Hepatocyte (in vitro differentiated cells): ENCODE data around the gene ABCD2. TPM values are rescaled to one million over a fixed set of nuclear protein-coding genes. Genes with fewer than 3 reads are reported as not detected.
"Not testable (repeated sequence)": the region's sequence is repeated elsewhere in the genome, so short reads cannot be mapped to it uniquely, and the experiment has no call there.

Experiments used
- DNase-seq: peaks from one replicate; pipeline ENCODE4 v3.0.0-alpha.2; 2016; ENCODE audit warnings: low spot score
- H2AFZ ChIP-seq: fragments of 200-600 bp; sonication (generic); 2 replicates; pipeline ENCODE4 v1.6.0; 2016; ENCODE audit warnings: antibody characterized with exemption, mild to moderate bottlenecking
- H3K27ac ChIP-seq: fragments of 200-600 bp; sonication (generic); 2 replicates; pipeline ENCODE4 v1.5.1; 2016; ENCODE audit warnings: mild to moderate bottlenecking
- H3K27me3 ChIP-seq: fragments of 200-600 bp; sonication (generic); 2 replicates; pipeline ENCODE4 v1.6.1; 2016
- H3K36me3 ChIP-seq: fragments of 200-600 bp; sonication (generic); replicated peaks from 2 replicates; pipeline ENCODE4 v1.5.1; 2016; ENCODE audit warnings: low read depth; ENCODE audit not compliant: insufficient read depth
- H3K4me1 ChIP-seq: fragments of 200-600 bp; sonication (generic); 2 replicates; pipeline ENCODE4 v1.5.1; 2016; ENCODE audit warnings: mild to moderate bottlenecking, moderate library complexity; ENCODE audit not compliant: insufficient read depth
- H3K4me2 ChIP-seq: fragments of 200-600 bp; sonication (generic); 2 replicates; pipeline ENCODE4 v1.6.0; 2016
- H3K4me3 ChIP-seq: fragments of 200-600 bp; sonication (generic); 2 replicates; pipeline ENCODE4 v1.5.1; 2016; ENCODE audit warnings: mild to moderate bottlenecking
- H3K79me2 ChIP-seq: fragments of 200-600 bp; sonication (generic); 2 replicates; pipeline ENCODE4 v1.6.0; 2017; ENCODE audit warnings: mild to moderate bottlenecking
- H3K9me2 ChIP-seq: fragments of 200-600 bp; sonication (generic); replicated peaks from 2 replicates; pipeline ENCODE4 v1.6.0; 2017; ENCODE audit warnings: mild to moderate bottlenecking; ENCODE audit not compliant: insufficient read depth
- H3K9me3 ChIP-seq: fragments of 200-600 bp; sonication (generic); 2 replicates; pipeline ENCODE4 v1.5.1; 2016; ENCODE audit warnings: low read depth, mild to moderate bottlenecking
- H4K20me1 ChIP-seq: fragments of 200-600 bp; sonication (generic); 2 replicates; pipeline ENCODE4 v1.6.0; 2016; ENCODE audit warnings: mild to moderate bottlenecking; ENCODE audit not compliant: insufficient read depth, poor library complexity, severe bottlenecking
- EZH2 ChIP-seq: fragments of 200-600 bp; sonication (generic); IDR thresholded peaks from 2 replicates; pipeline ENCODE4 v1.6.1; 2016; ENCODE audit warnings: antibody characterized with exemption, mild to moderate bottlenecking, borderline replicate concordance
- EZH2phosphoT487 ChIP-seq: fragments of 200-600 bp; sonication (generic); IDR thresholded peaks from one replicate; pipeline ENCODE4 v1.6.1; 2018; ENCODE audit warnings: antibody characterized with exemption, mild to moderate bottlenecking, low read depth, moderate library complexity; ENCODE audit not compliant: unreplicated experiment, severe bottlenecking
- WGBS: methylation state at CpG from one replicate; pipeline ENCODE4 v1.1.6; 2016; ENCODE audit warnings: low lambda C conversion rate; ENCODE audit errors: missing lambda C conversion rate; 5-methylcytosine and 5-hydroxymethylcytosine counted together
- polyA plus RNA-seq: library from polyadenylated mRNA; unstranded; fragments of >200 nt; fragmentation: Nextera tagmentation; extraction: Ambion mirVana; gene quantifications from 2 replicates; pipeline ENCODE4 v1.2.1, GENCODE V29; 2016
- total RNA-seq: library from RNA; depleted of rRNA; stranded (reverse); fragments of >200 nt; gene quantifications from 2 replicates; pipeline ENCODE4 v1.2.3, GENCODE V29; 2014
- TF ChIP-seq, protein P1 (sequence below): fragments of 200-600 bp; sonication (generic); IDR thresholded peaks from 2 replicates; pipeline ENCODE4 v1.5.1; 2016; ENCODE audit warnings: antibody characterized with exemption, mild to moderate bottlenecking; ENCODE audit not compliant: poor library complexity

ABCD2 gene
- total and polyA plus RNA-seq, 2 experiments from 2014 or later = 0.17 to 0.19 TPM

DNA sequence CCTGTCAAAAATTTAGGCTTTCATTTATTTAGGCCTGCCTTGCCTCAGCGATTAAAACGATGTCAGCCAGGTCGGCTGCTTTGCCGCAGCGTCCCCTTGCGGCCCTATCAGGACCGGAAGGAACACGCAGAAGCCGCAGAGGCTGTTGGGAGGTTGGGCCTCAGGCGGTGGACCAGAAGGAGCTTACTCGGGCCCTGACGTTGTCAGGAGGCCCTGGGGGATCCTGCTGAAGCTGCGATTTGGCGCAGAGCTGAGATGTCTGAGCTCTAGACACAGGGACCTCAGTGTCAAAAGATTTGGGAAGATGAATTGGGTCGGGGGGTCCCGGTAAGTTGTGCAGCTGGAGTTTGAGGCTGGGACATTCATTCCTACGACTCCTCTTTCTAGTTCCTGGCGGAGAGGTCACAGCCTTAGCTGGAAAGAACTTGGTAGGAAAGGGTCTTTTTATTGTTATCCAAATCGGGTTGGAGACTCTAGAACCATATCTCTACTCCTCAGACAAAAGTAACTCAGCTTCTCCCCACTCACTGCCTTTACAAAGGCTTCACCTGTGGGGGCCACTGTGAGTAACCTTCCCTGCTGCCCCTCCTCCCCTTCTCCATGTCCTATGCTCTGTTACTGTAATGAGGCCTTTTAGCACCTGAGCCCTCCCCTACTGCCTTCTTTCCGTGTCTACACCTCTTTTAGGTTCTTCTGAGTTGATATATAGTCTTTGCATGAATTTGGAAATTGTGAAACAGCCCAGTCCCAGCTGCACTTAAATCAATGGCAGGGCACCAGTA is 6.6 kb upstream of the ABCD2 start:
- 86% methylated on average over 20 of the region's 20 CpGs for WGBS
- no peak overlapping the region for H3K4me3 ChIP-seq
- no peaks in the 10 kb centered on the region for H3K9me3 ChIP-seq
- no peaks in the 10 kb centered on the region for H3K9me2 ChIP-seq
- H3K36me3 ChIP-seq = no peaks in the 10 kb centered on the region
- H3K27me3 ChIP-seq = no peaks in the 10 kb centered on the region
- no peak overlapping the region for H2AFZ ChIP-seq
- no peak overlapping the region for H3K27ac ChIP-seq
- no peaks in the 10 kb centered on the region for H4K20me1 ChIP-seq
- no peaks in the 10 kb centered on the region for H3K4me1 ChIP-seq
- DNase-seq = no peak
- no peaks in the 10 kb centered on the region for H3K79me2 ChIP-seq
- no peak overlapping the region for H3K4me2 ChIP-seq
- TF ChIP-seq, protein P1, sequence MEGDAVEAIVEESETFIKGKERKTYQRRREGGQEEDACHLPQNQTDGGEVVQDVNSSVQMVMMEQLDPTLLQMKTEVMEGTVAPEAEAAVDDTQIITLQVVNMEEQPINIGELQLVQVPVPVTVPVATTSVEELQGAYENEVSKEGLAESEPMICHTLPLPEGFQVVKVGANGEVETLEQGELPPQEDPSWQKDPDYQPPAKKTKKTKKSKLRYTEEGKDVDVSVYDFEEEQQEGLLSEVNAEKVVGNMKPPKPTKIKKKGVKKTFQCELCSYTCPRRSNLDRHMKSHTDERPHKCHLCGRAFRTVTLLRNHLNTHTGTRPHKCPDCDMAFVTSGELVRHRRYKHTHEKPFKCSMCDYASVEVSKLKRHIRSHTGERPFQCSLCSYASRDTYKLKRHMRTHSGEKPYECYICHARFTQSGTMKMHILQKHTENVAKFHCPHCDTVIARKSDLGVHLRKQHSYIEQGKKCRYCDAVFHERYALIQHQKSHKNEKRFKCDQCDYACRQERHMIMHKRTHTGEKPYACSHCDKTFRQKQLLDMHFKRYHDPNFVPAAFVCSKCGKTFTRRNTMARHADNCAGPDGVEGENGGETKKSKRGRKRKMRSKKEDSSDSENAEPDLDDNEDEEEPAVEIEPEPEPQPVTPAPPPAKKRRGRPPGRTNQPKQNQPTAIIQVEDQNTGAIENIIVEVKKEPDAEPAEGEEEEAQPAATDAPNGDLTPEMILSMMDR = no peak
- no peak for TF ChIP-seq EZH2phosphoT487
- no peak for TF ChIP-seq EZH2

DNA sequence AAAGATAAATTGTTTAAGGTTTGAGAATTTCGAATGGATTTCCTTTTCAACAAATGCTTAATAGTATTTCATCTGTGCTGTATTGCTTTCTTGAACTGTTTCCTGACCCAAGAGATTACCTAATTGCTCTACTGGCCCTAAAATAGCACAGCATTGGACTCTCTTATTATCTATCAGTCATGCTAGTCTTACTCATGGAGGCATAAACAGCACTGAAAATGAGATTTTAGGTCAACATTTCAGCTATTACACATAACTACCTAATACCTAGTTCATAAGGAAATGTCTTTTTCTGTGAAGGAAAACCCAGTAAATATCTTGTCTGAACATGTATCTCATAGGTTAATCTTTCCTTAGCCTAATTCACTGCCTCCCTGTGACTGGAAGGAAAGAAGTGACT is 4.3 kb upstream of the ABCD2 start:
- 70% methylated on average over 1 of the region's 1 CpG for WGBS
- H3K27me3 ChIP-seq = no peaks in the 10 kb centered on the region
- H2AFZ ChIP-seq = no peak overlapping the region
- no peak for DNase-seq
- H3K4me3 ChIP-seq = no peak overlapping the region
- H3K36me3 ChIP-seq = no peaks in the 10 kb centered on the region
- H3K27ac ChIP-seq = no peak overlapping the region
- no peaks in the 10 kb centered on the region for H4K20me1 ChIP-seq
- no peak for TF ChIP-seq EZH2
- TF ChIP-seq, protein P1 = no peak
- TF ChIP-seq EZH2phosphoT487 = no peak
- H3K4me2 ChIP-seq = no peak overlapping the region
- H3K9me2 ChIP-seq = no peaks in the 10 kb centered on the region
- no peaks in the 10 kb centered on the region for H3K9me3 ChIP-seq
- H3K79me2 ChIP-seq = no peaks in the 10 kb centered on the region
- no peaks in the 10 kb centered on the region for H3K4me1 ChIP-seq

DNA sequence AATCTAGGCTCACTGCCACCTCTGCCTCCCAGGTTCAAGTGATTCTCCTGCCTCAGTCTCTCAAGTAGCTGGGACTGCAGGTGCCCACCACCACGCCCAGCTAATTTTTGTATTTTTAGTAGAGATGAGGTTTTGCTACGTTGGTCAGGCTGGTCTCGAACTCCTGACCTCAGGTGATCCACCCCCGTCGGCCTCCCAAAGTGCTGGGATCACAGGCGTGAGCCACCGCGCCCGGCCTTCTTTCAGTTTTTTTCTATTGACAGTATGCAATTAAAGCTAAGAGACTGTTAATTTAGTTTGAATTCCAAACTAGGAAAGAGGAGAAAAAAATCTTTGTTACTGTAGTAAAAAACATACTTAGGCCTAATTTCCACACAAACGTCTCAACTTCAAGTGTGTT is 3.6 kb upstream of the ABCD2 start:
- not testable (repeated sequence) for H4K20me1 ChIP-seq, DNase-seq, H3K4me3 ChIP-seq, H3K4me1 ChIP-seq, H3K4me2 ChIP-seq, H3K36me3 ChIP-seq, H3K27me3 ChIP-seq, H3K79me2 ChIP-seq, H3K9me2 ChIP-seq, H2AFZ ChIP-seq, H3K9me3 ChIP-seq, H3K27ac ChIP-seq
- WGBS = 92% methylated on average over 10 of the region's 10 CpGs

DNA sequence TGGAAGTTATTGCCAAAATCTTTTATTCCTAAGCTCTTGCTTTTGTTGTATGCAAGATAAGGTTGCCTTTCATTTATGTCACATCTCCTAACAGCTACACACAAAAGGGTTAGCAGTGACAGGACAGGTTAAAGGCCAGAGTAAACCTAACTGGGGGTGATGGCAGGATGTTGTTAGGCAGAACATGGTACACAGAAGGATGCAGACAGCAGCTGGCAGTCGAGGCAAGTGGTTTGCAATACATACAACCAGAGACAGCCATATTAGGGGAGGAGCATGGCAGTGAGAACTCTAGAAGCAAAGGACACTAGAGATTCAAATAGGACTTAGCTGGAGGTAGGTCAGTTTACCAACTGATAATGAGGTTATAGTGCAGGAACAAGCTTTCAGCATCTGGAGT is 2.7 kb upstream of the ABCD2 start:
- no peaks in the 10 kb centered on the region for H4K20me1 ChIP-seq
- H3K27ac ChIP-seq = no peak overlapping the region
- H3K9me2 ChIP-seq = no peaks in the 10 kb centered on the region
- TF ChIP-seq EZH2phosphoT487 = no peak
- TF ChIP-seq, protein P1 = no peak
- no peak for TF ChIP-seq EZH2
- H2AFZ ChIP-seq = no peak overlapping the region
- H3K79me2 ChIP-seq = no peaks in the 10 kb centered on the region
- no peak overlapping the region for H3K4me2 ChIP-seq
- no peaks in the 10 kb centered on the region for H3K27me3 ChIP-seq
- H3K4me1 ChIP-seq = no peaks in the 10 kb centered on the region
- H3K36me3 ChIP-seq = no peaks in the 10 kb centered on the region
- no peak overlapping the region for H3K4me3 ChIP-seq
- 71% methylated on average over 1 of the region's 1 CpG for WGBS
- DNase-seq = no peak
- H3K9me3 ChIP-seq = no peaks in the 10 kb centered on the region
